ENCODE results near the gene CCM2L. TPM values are rescaled to one million over a fixed set of nuclear protein-coding genes. Genes with fewer than 3 reads are reported as not detected.

Gene CCM2L
- polyA plus RNA-seq, 1 of the 3 experiments (the other 2 are of a cell fraction) = not detected

DNA sequence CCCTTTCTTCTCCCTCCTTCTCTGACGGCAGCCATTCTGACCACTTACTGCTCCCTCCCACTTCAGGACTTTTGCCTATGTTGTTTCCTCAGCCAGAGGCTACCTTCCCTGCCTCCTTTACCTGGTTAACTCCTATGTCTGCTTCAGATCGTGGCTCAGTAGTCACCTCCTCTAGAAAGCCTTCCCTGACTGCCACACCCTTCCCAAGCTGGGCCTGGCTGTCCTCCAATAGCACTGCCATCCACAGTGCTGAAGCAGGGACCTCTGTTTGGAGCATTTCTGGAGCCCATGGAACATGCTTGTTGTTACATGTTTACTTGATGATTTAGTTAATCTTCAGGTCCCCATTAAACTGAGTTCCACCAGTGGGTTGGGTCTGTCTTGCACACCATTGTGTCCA is 28.5 kb upstream of the CCM2L start:
- no peaks in the 10 kb centered on the region for H3K4me1 ChIP-seq (ENCODE audit: control insufficient read depth in 1 of 2, insufficient read depth in 2 of 2, low read depth in 1 of 2, low read length in 1 of 2)
- H3K27ac ChIP-seq (ENCODE audit: low read depth in 2 of 2, low read length in 1 of 2) = no peak overlapping the region
- no peak overlapping the region for H3K4me2 ChIP-seq
- 45% methylated on average over 2 of the region's 2 CpGs for WGBS (ENCODE audit: low lambda C conversion rate)
- H3K9me2 ChIP-seq = no peaks in the 10 kb centered on the region
- no peak overlapping the region for H3K9ac ChIP-seq
- no peaks in the 10 kb centered on the region for H4K20me1 ChIP-seq (ENCODE audit: insufficient read depth)
- H2AFZ ChIP-seq (ENCODE audit: low read depth) = no peak overlapping the region
- H3K27me3 ChIP-seq (ENCODE audit: insufficient read depth) = no peaks in the 10 kb centered on the region; the same call in 1 of the 2 replicates
- H3K4me3 ChIP-seq (ENCODE audit: low read depth in 2 of 2, low read length in 1 of 2) = no peak overlapping the region
- H3F3A ChIP-seq (replicated peaks; ENCODE audit: insufficient read depth) = no peaks in the 10 kb centered on the region
- ChIA-PET CTCF (no interaction called here), POLR2A (no interaction called here)
- H3K79me2 ChIP-seq (ENCODE audit: insufficient read depth) = no peaks in the 10 kb centered on the region
- no peaks in the 10 kb centered on the region for H3K9me3 ChIP-seq
- H3K36me3 ChIP-seq (replicated peaks in 1 of 2; ENCODE audit: control insufficient read depth in 1 of 2, insufficient read depth in 2 of 2, low read length in 1 of 2) = no peaks in the 10 kb centered on the region
- no peak for TF ChIP-seq EP300 (IDR thresholded peaks at IDR 0.05; ENCODE audit: borderline replicate concordance in 1 of 2, low read depth in 1 of 2, low read length in 1 of 2)
- TF ChIP-seq, protein P1, sequence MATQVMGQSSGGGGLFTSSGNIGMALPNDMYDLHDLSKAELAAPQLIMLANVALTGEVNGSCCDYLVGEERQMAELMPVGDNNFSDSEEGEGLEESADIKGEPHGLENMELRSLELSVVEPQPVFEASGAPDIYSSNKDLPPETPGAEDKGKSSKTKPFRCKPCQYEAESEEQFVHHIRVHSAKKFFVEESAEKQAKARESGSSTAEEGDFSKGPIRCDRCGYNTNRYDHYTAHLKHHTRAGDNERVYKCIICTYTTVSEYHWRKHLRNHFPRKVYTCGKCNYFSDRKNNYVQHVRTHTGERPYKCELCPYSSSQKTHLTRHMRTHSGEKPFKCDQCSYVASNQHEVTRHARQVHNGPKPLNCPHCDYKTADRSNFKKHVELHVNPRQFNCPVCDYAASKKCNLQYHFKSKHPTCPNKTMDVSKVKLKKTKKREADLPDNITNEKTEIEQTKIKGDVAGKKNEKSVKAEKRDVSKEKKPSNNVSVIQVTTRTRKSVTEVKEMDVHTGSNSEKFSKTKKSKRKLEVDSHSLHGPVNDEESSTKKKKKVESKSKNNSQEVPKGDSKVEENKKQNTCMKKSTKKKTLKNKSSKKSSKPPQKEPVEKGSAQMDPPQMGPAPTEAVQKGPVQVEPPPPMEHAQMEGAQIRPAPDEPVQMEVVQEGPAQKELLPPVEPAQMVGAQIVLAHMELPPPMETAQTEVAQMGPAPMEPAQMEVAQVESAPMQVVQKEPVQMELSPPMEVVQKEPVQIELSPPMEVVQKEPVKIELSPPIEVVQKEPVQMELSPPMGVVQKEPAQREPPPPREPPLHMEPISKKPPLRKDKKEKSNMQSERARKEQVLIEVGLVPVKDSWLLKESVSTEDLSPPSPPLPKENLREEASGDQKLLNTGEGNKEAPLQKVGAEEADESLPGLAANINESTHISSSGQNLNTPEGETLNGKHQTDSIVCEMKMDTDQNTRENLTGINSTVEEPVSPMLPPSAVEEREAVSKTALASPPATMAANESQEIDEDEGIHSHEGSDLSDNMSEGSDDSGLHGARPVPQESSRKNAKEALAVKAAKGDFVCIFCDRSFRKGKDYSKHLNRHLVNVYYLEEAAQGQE (IDR thresholded peaks at IDR 0.05; ENCODE audit: low read depth, low read length) = no peak
- no peak for TF ChIP-seq EZH2phosphoT487 (IDR thresholded peaks at IDR 0.05; ENCODE audit: borderline replicate concordance, low read depth)
- DNase-seq = no peak

DNA sequence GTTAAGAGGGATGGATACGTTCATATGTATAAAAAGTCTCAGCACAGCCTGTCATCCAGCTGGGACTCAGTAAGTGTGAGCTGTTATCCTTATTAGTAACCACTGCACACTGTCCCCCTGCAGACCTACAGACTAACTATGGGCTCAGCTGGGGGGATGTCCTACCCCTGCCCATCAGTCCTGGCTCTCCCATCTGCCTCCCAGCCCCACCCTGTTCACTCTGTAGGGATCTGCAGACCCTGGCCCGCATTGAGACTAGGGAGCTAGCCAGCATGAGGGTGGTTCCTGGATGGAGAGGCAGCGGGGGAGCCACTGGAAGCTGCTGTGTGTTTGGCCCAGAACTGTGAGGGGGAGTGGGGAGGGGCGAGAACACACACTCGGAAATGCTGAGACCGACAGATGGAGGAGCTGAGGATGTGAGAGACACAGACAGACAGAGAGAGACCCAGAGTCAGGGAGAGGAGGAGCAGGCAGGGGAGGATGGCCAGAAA is 25.2 kb upstream of the CCM2L start:
- no peaks in the 10 kb centered on the region for H3K27me3 ChIP-seq (ENCODE audit: insufficient read depth)
- H3K4me1 ChIP-seq (ENCODE audit: control insufficient read depth in 1 of 2, insufficient read depth in 2 of 2, low read depth in 1 of 2, low read length in 1 of 2) = no peaks in the 10 kb centered on the region
- no peak overlapping the region for H3K9ac ChIP-seq
- no peaks in the 10 kb centered on the region for H3K9me3 ChIP-seq
- ChIA-PET POLR2A (no interaction called here), CTCF (interaction anchor here (1.1 to 1.3 kb wide), 2 partner anchors 12 to 16 kb away, joined by 3 to 4 read pairs; no protein-coding TSS in a partner anchor)
- H3K9me2 ChIP-seq = no peaks in the 10 kb centered on the region
- H3F3A ChIP-seq (replicated peaks; ENCODE audit: insufficient read depth) = no peaks in the 10 kb centered on the region
- no peaks in the 10 kb centered on the region for H3K36me3 ChIP-seq (replicated peaks in 1 of 2; ENCODE audit: control insufficient read depth in 1 of 2, insufficient read depth in 2 of 2, low read length in 1 of 2)
- no peak overlapping the region for H3K27ac ChIP-seq (ENCODE audit: low read depth in 2 of 2, low read length in 1 of 2)
- H4K20me1 ChIP-seq (ENCODE audit: insufficient read depth) = no peaks in the 10 kb centered on the region
- WGBS (ENCODE audit: low lambda C conversion rate) = 30% methylated on average over 6 of the region's 6 CpGs
- no peak overlapping the region for H3K4me2 ChIP-seq
- TF ChIP-seq, protein P2, sequence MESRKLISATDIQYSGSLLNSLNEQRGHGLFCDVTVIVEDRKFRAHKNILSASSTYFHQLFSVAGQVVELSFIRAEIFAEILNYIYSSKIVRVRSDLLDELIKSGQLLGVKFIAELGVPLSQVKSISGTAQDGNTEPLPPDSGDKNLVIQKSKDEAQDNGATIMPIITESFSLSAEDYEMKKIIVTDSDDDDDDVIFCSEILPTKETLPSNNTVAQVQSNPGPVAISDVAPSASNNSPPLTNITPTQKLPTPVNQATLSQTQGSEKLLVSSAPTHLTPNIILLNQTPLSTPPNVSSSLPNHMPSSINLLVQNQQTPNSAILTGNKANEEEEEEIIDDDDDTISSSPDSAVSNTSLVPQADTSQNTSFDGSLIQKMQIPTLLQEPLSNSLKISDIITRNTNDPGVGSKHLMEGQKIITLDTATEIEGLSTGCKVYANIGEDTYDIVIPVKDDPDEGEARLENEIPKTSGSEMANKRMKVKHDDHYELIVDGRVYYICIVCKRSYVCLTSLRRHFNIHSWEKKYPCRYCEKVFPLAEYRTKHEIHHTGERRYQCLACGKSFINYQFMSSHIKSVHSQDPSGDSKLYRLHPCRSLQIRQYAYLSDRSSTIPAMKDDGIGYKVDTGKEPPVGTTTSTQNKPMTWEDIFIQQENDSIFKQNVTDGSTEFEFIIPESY (IDR thresholded peaks at IDR 0.05; ENCODE audit: borderline replicate concordance, low read depth) = no peak
- TF ChIP-seq TEAD4 (IDR thresholded peaks at IDR 0.05; ENCODE audit: borderline replicate concordance, insufficient read depth) (no peak), CHD2 (IDR thresholded peaks at IDR 0.05; ENCODE audit: low read length, partially characterized antibody) (no peak), FOXJ3 (CRISPR knock-in tag; IDR thresholded peaks at IDR 0.05) (no peak), NFIC (IDR thresholded peaks at IDR 0.05; ENCODE audit: borderline replicate concordance) (no peak), RFX5 (IDR thresholded peaks at IDR 0.05; ENCODE audit: low read length) (no peak), GABPA (IDR thresholded peaks at IDR 0.05; ENCODE audit: low read depth) (no peak), FOSL2 (IDR thresholded peaks at IDR 0.05; ENCODE audit: borderline replicate concordance, low read depth) (no peak), NRF1 (IDR thresholded peaks at IDR 0.05; ENCODE audit: low read depth, low read length) (no peak), FOXM1 (IDR thresholded peaks at IDR 0.05; ENCODE audit: low read depth) (no peak), JUND (IDR thresholded peaks at IDR 0.05) (no peak), TAF1 (IDR thresholded peaks at IDR 0.05; ENCODE audit: borderline replicate concordance, low read depth, low read length) (no peak), SMC3 (IDR thresholded peaks at IDR 0.05; ENCODE audit: low read depth, low read length) (no peak)
- TF ChIP-seq, protein P3, sequence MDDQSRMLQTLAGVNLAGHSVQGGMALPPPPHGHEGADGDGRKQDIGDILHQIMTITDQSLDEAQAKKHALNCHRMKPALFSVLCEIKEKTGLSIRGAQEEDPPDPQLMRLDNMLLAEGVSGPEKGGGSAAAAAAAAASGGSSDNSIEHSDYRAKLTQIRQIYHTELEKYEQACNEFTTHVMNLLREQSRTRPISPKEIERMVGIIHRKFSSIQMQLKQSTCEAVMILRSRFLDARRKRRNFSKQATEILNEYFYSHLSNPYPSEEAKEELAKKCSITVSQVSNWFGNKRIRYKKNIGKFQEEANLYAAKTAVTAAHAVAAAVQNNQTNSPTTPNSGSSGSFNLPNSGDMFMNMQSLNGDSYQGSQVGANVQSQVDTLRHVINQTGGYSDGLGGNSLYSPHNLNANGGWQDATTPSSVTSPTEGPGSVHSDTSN (IDR thresholded peaks at IDR 0.05) = no peak
- TF ChIP-seq, protein P4, sequence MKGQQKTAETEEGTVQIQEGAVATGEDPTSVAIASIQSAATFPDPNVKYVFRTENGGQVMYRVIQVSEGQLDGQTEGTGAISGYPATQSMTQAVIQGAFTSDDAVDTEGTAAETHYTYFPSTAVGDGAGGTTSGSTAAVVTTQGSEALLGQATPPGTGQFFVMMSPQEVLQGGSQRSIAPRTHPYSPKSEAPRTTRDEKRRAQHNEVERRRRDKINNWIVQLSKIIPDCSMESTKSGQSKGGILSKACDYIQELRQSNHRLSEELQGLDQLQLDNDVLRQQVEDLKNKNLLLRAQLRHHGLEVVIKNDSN (IDR thresholded peaks at IDR 0.05; ENCODE audit: borderline replicate concordance, low read depth) = no peak
- H2AFZ ChIP-seq (ENCODE audit: low read depth) = no peak overlapping the region
- H3K4me3 ChIP-seq (ENCODE audit: low read depth in 2 of 2, low read length in 1 of 2) = no peak overlapping the region
- no peaks in the 10 kb centered on the region for H3K79me2 ChIP-seq (ENCODE audit: insufficient read depth)
- DNase-seq = no peak

Measured in SK-N-SH (cell line).